ENCODE data around the gene GLYATL1.
"Not testable (repeated sequence)": the region's sequence is repeated elsewhere in the genome, so short reads cannot be mapped to it uniquely, and the experiment has no call there.

The GLYATL1 gene

DNA sequence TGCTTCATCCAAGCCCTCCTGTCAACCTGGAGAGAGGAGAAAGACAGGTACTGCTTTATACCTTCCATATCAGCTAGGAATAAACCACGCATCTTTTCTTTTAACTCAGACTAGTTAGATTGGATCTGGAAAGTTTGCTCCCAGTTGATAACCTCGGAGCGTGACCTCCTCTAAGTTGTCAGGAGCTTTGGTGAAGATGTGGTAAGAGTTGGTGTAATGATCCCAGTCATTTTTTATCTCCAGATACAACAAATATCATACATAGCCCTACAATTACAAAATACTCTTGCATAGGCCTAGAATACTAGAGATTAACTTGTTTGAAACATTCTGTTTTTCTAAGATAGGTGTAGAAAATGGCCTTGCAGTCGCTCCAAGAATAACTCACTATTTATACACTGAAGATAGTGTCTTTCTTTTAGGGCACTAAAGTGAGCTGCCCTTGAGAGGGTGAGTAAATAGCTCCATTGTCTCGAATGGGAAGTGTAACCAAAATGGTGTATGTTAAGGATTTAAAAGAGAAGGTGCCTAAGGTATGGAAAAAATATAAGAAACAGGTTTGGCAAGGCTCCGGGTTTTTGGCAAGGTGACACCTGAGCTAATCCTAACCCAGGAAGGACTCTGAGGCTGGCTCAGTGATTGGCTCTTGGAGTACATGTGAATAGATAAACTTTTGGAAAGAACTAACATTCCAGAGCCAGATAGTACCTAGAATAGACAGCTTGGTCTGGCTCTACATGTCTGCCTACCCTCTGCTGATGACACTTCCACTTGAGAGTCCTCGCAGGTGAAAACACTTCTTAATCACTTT lies 59.4 kb downstream of the GLYATL1 start:
- no peak for DNase-seq

DNA sequence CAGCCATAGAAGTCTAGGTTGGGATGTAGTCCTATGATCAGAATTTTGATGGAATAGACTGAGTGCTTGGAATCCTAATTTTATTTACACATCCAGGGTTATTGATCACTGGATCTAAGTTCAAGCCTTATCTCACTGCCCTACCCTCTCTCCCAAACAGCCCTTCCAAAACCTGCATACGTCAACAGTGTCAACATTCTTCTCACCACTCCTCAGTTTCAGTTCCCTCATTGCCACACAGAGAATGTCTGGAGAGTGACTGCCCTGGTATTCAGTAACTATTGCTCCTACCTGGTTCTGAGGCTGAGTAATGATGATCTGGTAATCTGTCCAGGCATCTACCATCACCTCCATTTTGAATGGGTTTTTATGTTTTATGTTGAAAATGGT lies 60.0 kb downstream of the GLYATL1 start:
- DNase-seq = no peak

DNA sequence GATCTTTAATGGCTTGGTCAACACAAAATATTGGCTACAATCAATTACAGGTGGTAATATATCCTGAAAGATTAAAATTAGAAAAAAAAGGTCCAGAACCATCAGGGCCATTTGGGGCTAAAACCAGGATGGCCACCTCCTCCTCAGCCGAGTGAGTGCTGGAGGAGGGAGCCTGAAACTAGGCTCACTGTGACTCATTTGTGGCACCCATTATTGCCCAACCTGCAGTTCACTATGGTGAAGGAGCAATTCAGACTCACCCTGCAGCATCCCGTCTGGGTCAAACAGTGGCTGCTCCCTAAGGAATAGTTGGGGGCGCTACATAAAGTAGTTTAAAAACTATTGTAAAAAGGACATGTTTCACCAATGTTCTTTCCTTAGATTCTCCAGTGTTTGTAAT lies 60.7 kb downstream of the GLYATL1 start:
- DNase-seq = no peak

DNA sequence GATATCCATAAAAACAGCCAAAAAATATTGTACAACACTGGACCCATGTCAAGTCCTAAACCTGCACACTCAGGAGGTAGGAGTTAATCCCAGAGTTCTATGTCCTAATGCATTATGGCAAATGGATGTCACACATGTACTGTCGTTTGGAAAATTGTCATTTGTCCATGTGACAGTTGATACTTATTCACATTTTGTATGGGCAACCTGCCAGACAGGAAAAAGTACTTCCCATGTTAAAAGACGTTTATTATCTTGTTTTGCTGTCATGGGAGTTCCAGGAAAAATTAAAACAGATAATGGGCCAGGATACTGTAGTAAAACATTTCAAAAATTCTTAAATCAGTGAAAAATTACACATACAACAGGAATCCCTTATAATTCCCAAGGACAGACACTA lies 62.7 kb downstream of the GLYATL1 start:
- DNase-seq = not testable (repeated sequence)
